Sigmoid colon (tissue), 7 donors: ENCODE results near the gene SATB2. TPM values are rescaled to one million over a fixed set of nuclear protein-coding genes. Genes with fewer than 3 reads are reported as not detected.

Source experiments
- DNase-seq: peaks from one replicate; pipeline ENCODE4 v3.0.0-alpha.2; 2019
- H3K27ac ChIP-seq, 4 donors: fragments of 200-600 bp; sonication (generic); one replicate each; pipeline ENCODE4 v1.5.1; 2016 to 2019; ENCODE audit warnings: mild to moderate bottlenecking in 1 of 4
- H3K27me3 ChIP-seq, 3 donors: fragments of 200-600 bp; sonication (generic); one replicate each; pipeline ENCODE4 v1.5.1; 2019; ENCODE audit warnings: mild to moderate bottlenecking in 1 of 3
- H3K36me3 ChIP-seq, 4 donors: fragments of 200-600 bp; sonication (generic); one replicate each; pipeline ENCODE4 v1.5.1; 2016 to 2019
- H3K4me1 ChIP-seq, 4 donors: fragments of 200-600 bp; sonication (generic); one replicate each; pipeline ENCODE4 v1.5.1; 2017 to 2019
- H3K4me3 ChIP-seq, 4 donors: fragments of 200-600 bp; sonication (generic); one replicate each; pipeline ENCODE4 v1.5.1; 2017 to 2019; ENCODE audit warnings: mild to moderate bottlenecking in 2 of 4, moderate library complexity in 1 of 4
- H3K9me3 ChIP-seq, 4 donors: fragments of 200-600 bp in 3 of 4; sonication (generic) in 3 of 4; one replicate each; pipeline versions ENCODE4 v1.5.1 to v1.6.1; 2013 to 2019
- EP300 ChIP-seq, 4 donors: sonication (generic); formaldehyde crosslinking; IDR thresholded peaks; one replicate each; pipeline ENCODE4 v1.6.1; 2017; ENCODE audit warnings: antibody characterized with exemption in 4 of 4
- POLR2A ChIP-seq, 2 donors: fragments of 450-650 bp; IDR thresholded peaks; one replicate each; pipeline ENCODE4 v1.6.1; 2016; ENCODE audit warnings: antibody characterized with exemption in 2 of 2, mild to moderate bottlenecking in 2 of 2, moderate library complexity in 2 of 2
- POLR2AphosphoS5 ChIP-seq, 4 donors: sonication (generic); formaldehyde crosslinking; IDR thresholded peaks; one replicate each; pipeline ENCODE4 v1.6.1; 2017; ENCODE audit warnings: antibody characterized with exemption in 4 of 4
- WGBS, 2 donors: extraction: QIAGEN DNeasy Blood & Tissue Kit; methylation state at CpG; one replicate each; pipeline ENCODE4 v1.1.7; 2013; 5-methylcytosine and 5-hydroxymethylcytosine counted together
- intact Hi-C: fragments of 100-400 bp; cut with DNase I; formaldehyde crosslinking; loops from one replicate; pipeline ENCODE4 v1.15.1; 2023
- polyA plus RNA-seq, 3 donors: library from polyadenylated mRNA; stranded (reverse); fragments of 200-250 nt; gene quantifications; one replicate each; pipeline ENCODE4 v1.2.3, GENCODE V29; 2013
- total RNA-seq, 4 donors: library from RNA; depleted of rRNA; stranded (reverse); fragments of >200 nt; gene quantifications; one replicate each; pipeline ENCODE4 v1.1.0, GENCODE V29; 2016
- TF ChIP-seq, protein P1 (sequence below), 4 experiments: fragments of 450-650 bp in 3 of 4; fragments of 200-600 bp in 1 of 4; IDR thresholded peaks; one replicate each; pipeline ENCODE4 v1.5.1; 2016 to 2019; ENCODE audit warnings: antibody characterized with exemption in 4 of 4, mild to moderate bottlenecking in 3 of 4, moderate library complexity in 2 of 4
- donor health status: healthy with polysubstance abuse.
- donor health status: Bipolar disorder and iron deficiency.
- donor health status: healthy.

The SATB2 gene
- total and polyA plus RNA-seq, 7 donors = 0.95 to 43.7 (median 5.8) TPM

DNA sequence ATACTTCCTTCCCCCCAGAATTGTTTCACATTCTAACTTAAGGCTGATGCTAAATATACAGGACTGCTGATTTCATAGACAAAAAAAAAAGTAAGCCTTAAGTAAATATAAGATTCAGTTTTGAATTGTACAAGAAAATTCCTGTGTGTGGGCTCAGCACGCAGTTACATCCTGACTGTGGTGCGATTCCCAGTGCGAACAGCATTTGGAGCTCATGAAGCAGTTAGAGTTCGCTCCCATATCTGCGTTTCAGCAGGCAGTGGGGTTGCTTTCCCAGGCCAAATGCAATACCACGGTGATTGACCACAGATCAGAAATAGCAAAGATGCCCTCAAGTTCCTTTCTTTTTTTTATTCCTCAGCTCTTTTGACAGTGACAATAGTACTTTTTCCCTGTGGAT, 75.6 kb downstream of the SATB2 start:
- intact Hi-C loops = no loop called here
- no peaks in the 10 kb centered on the region for H3K9me3 ChIP-seq
- no peaks in the 10 kb centered on the region for H3K4me1 ChIP-seq
- H3K4me3 ChIP-seq = no peak overlapping the region
- no peak overlapping the region for H3K27ac ChIP-seq
- H3K27me3 ChIP-seq = no peaks in the 10 kb centered on the region
- 17 to 21% methylated on average over 6 of the region's 6 CpGs for WGBS, 2 donors
- TF ChIP-seq POLR2A (IDR thresholded peaks at IDR 0.05) = no peak
- no peaks in the 10 kb centered on the region for H3K36me3 ChIP-seq
- no peak for DNase-seq

DNA sequence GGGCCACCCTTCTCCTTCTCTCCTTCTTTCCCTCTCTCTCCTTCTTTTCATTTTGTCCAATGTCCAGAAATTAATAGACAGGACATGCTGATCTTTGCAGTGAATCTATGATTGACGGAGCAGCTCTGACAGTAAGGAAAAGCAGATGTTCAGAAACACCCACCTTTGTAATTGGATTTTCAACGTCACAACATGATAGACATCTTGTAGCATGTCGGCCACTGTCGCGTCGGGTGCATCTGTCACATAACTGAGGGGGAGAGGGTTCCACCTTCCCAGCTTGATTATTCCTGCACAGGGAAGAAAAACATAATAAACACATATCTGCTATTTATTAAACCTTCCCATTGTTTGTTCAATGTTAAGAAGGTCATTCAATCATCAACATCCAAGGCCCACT, 76.2 kb downstream of the SATB2 start:
- intact Hi-C loops = no loop called here
- Histone ChIP-seq H3K36me3 (no peaks in the 10 kb centered on the region), H3K4me3 (no peak overlapping the region), H3K9me3 (no peaks in the 10 kb centered on the region), H3K4me1 (no peaks in the 10 kb centered on the region), H3K27me3 (no peaks in the 10 kb centered on the region), H3K27ac (no peak overlapping the region)
- TF ChIP-seq, protein P1, sequence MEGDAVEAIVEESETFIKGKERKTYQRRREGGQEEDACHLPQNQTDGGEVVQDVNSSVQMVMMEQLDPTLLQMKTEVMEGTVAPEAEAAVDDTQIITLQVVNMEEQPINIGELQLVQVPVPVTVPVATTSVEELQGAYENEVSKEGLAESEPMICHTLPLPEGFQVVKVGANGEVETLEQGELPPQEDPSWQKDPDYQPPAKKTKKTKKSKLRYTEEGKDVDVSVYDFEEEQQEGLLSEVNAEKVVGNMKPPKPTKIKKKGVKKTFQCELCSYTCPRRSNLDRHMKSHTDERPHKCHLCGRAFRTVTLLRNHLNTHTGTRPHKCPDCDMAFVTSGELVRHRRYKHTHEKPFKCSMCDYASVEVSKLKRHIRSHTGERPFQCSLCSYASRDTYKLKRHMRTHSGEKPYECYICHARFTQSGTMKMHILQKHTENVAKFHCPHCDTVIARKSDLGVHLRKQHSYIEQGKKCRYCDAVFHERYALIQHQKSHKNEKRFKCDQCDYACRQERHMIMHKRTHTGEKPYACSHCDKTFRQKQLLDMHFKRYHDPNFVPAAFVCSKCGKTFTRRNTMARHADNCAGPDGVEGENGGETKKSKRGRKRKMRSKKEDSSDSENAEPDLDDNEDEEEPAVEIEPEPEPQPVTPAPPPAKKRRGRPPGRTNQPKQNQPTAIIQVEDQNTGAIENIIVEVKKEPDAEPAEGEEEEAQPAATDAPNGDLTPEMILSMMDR (IDR thresholded peaks at IDR 0.05) = no peak
- TF ChIP-seq EP300 (IDR thresholded peaks at IDR 0.05) = no peak
- 22 to 65% methylated on average over 6 of the region's 6 CpGs for WGBS, 2 donors
- DNase-seq = no peak

DNA sequence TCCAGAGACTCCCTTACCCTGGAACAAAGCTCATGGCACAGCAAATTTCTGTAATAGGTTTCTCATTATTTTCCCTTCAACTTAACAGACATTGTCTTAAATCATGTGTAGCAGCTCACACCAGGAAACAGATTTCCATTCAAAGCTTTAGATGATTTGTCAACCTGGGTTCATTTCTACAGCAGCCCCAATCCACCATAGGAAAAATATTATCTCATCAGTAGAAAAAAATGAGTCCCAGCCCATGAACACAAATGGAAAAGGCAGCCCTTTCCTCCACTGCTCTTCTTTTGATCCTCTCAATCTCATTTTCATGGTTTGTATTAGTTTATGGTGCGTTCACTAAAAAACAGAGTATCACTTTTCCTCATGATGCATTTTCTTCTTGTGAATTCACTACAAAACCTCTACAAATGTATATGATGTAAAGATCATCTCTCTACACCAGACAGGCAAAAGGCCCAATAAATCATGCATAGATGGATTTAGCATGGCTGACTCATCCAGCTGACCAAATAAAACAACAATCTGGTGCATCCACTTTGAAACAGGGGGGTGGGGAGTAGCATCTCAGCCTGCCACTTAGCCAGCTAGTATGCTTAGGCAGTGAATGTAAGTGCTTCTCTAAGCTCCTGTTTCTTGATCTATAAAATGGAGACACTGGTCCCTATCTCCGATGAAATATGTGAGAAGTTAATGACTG, 78.6 kb downstream of the SATB2 start:
- Histone ChIP-seq H3K4me3 (no peak overlapping the region), H3K27me3 (no peaks in the 10 kb centered on the region), H3K27ac (no peak overlapping the region), H3K9me3 (no peaks in the 10 kb centered on the region), H3K36me3 (no peaks in the 10 kb centered on the region), H3K4me1 (no peaks in the 10 kb centered on the region)
- 91 to 94% methylated on average over 2 of the region's 2 CpGs for WGBS, 2 donors
- DNase-seq = no peak
- intact Hi-C loops = no loop called here
- TF ChIP-seq POLR2A (IDR thresholded peaks at IDR 0.05) = no peak
- TF ChIP-seq POLR2AphosphoS5 (IDR thresholded peaks at IDR 0.05) = no peak
- no peak for TF ChIP-seq EP300 (IDR thresholded peaks at IDR 0.05)
- TF ChIP-seq, protein P1 (IDR thresholded peaks at IDR 0.05) = no peak

DNA sequence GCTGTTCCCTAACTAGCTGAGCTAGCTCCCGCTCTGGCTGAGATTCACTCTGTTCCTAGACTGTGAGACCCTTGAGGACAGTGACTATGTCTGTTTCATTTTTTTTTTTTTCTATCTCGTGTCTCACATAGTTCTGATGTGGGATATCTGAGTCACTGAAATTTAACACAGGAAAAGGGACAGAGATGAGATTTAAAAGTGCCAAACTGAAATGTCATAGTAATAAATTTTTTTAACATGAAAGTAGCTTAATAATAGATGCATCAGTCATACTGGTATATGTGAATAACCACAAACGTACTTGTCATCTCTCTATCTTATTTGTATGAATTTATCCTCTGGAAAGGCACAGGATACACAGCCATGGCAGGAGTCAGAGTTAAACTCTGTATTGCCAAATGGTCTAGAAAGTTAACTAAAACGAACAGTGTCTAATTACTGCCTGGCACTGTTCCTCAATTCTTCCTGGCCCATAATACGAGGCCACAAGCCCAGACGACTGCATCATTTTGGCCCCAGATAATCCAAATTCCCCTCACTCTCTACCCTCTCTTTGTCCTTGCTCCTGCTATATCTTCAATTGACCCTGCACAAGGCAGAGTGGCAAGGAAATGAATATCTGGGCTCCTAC, 87.5 kb downstream of the SATB2 start:
- no peak for DNase-seq
- intact Hi-C loops = no loop called here
- TF ChIP-seq POLR2AphosphoS5 (IDR thresholded peaks at IDR 0.05) = no peak
- no peak for TF ChIP-seq EP300 (IDR thresholded peaks at IDR 0.05)
- TF ChIP-seq, protein P1 (IDR thresholded peaks at IDR 0.05) = no peak
- TF ChIP-seq POLR2A (IDR thresholded peaks at IDR 0.05) = no peak

DNA sequence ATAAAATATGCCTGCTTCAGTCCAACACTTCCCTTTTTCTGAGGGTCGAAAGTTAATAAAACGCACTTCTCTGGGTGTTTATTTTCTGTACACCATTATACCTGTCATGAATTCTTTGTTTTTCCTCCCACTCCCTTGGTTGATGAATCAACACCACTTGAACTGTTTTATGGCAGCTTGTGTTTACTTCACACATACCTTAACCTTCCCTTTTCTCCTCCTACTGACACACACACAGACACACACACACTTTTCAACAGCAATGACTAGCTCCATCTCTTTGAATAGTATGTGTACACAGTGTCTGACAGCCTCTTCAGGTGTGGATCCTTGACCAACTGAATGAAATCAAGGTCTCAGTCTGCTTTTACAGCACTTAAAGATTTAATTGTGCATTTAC, 91.3 kb downstream of the SATB2 start:
- H3K4me1 ChIP-seq = no peaks in the 10 kb centered on the region
- TF ChIP-seq POLR2A (IDR thresholded peaks at IDR 0.05) (no peak), EP300 (IDR thresholded peaks at IDR 0.05) (no peak), POLR2AphosphoS5 (IDR thresholded peaks at IDR 0.05) (no peak)
- TF ChIP-seq, protein P1 (IDR thresholded peaks at IDR 0.05) = no peak
- no peak for DNase-seq
- intact Hi-C loops = no loop called here
- H3K27me3 ChIP-seq = no peaks in the 10 kb centered on the region
- WGBS, 2 donors = 4 to 24% methylated on average over 2 of the region's 2 CpGs
- no peaks in the 10 kb centered on the region for H3K36me3 ChIP-seq
- H3K27ac ChIP-seq = no peak overlapping the region
- H3K4me3 ChIP-seq = no peak overlapping the region
- no peaks in the 10 kb centered on the region for H3K9me3 ChIP-seq

More for the DNA sequence above, 87.5 kb downstream of the SATB2 start:
- WGBS, 2 donors = 50 to 70% methylated on average over 6 of the region's 6 CpGs
- H3K4me3 ChIP-seq = no peak overlapping the region
- H3K27me3 ChIP-seq = no peaks in the 10 kb centered on the region
- no peaks in the 10 kb centered on the region for H3K4me1 ChIP-seq
- H3K27ac ChIP-seq = no peak overlapping the region
- H3K9me3 ChIP-seq = no peaks in the 10 kb centered on the region
- H3K36me3 ChIP-seq = no peaks in the 10 kb centered on the region
